ENCODE measurements around the gene HS6ST2.

DNA sequence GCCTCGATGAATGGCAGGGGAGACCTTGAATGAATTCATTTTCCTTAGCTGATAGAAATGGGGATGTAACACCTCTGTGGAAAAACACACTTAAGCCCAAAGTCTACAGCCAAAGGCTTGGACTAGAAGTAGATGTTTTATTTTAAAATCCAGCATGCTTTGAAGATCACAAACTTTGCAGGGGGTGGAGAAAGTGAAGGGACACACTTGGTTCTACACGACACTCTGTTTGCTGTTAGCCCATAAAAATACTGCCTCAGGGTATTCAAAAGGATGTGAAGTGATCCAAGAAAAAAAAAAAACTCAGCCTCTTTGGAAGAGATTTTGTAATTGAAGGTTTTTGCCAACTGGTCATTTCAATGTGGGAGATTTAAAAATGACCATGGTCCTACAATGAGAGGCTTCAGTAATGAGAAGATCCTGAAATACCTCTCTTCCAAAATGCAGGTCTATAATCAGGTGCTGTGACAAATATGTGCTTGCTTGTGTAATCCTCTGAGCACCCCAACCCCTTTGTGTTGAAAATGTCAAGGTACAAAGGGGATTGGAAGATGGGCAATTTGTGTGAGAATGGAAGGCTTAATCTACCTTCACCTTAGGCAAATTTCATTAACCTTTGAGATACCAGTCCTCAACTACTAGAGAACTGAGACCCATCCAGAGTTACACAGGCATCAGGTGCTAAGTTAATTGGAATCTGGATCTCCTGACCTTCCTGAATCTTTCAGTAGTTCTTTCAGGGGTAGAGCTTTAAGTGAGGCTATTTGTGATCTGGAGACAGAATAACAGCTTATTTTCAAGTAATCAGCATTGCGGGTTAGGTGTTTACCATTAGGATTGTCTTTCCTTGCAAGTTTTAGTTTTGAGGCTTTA, 82.5 kb downstream of the HS6ST2 start:
- TF ChIP-seq, protein P1, sequence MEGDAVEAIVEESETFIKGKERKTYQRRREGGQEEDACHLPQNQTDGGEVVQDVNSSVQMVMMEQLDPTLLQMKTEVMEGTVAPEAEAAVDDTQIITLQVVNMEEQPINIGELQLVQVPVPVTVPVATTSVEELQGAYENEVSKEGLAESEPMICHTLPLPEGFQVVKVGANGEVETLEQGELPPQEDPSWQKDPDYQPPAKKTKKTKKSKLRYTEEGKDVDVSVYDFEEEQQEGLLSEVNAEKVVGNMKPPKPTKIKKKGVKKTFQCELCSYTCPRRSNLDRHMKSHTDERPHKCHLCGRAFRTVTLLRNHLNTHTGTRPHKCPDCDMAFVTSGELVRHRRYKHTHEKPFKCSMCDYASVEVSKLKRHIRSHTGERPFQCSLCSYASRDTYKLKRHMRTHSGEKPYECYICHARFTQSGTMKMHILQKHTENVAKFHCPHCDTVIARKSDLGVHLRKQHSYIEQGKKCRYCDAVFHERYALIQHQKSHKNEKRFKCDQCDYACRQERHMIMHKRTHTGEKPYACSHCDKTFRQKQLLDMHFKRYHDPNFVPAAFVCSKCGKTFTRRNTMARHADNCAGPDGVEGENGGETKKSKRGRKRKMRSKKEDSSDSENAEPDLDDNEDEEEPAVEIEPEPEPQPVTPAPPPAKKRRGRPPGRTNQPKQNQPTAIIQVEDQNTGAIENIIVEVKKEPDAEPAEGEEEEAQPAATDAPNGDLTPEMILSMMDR (IDR thresholded peaks at IDR 0.05): no peak
- no peak for TF ChIP-seq POLR2A (IDR thresholded peaks at IDR 0.05)

Data from testis (tissue), 2 donors.